CD4-positive, alpha-beta T cell treated with Interleukin-10 for 1 hour (primary cell): Measurements from ENCODE around the gene ATP4B.

Experiments used
- DNase-seq: peaks from one replicate; pipeline ENCODE4 v3.0.0-alpha.2; 2020

Gene ATP4B

DNA sequence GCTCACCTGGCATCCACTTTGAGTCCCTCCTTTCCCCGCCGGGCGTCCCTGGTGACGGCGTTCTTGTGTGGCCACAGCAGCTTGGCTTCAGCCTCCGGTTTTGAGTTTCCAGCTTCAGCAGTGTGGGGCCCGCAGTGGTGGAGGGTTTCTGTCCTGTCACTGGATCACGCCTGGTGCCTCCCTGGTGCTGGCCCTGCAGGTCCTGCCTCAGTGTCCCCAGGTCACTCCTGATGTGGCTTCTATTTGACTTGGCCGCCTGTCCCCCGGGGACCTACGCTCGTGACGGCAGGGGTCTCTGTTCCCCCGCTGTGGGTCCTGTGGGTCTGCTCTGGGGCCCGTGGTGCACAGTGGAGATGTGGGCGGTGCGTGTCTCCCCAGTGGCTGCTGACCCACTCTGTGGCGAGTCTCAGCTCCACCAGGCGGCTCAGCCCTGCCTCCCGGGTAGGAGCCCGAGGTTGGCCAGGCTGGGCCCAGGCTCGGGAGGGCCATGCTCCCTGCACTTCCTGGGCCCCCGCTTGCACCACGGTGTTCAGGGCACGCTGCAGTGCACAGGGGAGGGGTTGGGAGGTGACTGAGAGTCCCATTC lies 1.9 kb downstream of the ATP4B start:
- DNase-seq, result no peak

DNA sequence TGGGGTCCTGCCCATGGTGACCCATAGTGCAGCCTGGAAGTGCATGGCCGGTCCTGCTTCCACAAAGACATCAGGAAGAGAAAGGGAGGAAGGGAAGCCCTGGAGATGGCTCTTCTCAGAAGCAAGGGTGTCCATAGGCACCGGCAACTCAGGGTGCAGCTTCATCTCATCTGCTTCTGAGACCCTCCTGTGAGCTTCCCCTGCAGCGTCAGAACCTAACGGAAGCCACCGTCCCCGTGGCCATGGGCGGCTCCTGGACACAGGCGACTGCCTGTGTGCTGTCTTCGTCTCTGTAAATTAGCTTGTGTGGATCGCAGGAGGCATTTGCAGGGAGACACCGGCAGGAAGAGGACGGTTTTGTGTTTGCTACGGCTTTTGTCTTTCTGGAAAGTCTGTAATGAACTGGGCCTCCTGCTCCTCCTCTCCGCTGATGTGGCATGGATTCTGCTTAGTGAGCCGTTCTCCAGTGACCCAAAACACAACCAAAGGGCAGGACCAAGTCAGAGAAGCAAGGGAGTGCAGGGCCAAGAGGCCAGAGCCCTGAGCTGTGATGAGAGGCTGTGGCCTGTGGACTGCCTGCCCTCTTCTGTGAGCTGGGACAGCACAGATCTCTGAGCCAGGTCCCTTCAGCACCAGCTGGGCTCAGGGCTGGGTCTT lies 2.5 kb downstream of the ATP4B start:
- no peak for DNase-seq

DNA sequence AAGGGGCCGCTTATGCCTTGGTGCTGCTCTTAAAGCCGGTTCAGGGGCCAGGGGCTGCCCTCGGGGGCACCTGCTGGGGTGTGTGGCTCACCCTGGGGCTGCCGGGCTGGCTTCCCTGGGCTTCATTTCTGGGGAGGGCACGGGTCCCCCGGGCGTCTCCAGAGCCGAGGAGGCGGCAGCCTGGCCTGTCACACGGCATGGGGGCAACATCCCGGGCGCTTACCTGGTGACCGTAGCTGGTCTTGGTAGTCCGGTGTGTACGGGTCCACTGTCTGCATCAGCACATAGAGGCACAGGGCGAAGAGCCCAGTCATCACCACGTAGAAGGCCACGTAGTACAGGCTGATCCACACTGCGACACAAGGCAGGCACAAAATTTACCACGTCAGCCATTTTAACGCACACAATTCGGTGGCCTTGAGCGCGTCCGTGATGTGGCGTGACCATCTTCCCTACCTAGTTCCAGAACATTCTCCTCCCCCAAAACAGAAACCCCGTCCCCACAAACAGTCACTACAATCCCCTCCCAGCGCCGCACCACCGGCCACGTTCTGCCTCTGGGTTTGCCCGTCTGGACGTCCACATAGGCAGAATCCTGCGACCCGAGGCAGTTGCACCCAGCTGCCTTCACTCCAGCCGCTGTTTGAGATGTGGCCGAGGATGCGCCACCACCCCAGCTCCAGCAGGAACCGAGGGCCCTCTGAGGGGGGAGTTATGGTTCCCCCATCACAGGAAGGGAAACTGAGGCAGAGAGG lies 3.2 kb downstream of the ATP4B start:
- DNase-seq, result no peak

GRCh38 chr13:113654175-113654560 lies 3.8 kb downstream of the ATP4B start:
- no peak for DNase-seq

DNA sequence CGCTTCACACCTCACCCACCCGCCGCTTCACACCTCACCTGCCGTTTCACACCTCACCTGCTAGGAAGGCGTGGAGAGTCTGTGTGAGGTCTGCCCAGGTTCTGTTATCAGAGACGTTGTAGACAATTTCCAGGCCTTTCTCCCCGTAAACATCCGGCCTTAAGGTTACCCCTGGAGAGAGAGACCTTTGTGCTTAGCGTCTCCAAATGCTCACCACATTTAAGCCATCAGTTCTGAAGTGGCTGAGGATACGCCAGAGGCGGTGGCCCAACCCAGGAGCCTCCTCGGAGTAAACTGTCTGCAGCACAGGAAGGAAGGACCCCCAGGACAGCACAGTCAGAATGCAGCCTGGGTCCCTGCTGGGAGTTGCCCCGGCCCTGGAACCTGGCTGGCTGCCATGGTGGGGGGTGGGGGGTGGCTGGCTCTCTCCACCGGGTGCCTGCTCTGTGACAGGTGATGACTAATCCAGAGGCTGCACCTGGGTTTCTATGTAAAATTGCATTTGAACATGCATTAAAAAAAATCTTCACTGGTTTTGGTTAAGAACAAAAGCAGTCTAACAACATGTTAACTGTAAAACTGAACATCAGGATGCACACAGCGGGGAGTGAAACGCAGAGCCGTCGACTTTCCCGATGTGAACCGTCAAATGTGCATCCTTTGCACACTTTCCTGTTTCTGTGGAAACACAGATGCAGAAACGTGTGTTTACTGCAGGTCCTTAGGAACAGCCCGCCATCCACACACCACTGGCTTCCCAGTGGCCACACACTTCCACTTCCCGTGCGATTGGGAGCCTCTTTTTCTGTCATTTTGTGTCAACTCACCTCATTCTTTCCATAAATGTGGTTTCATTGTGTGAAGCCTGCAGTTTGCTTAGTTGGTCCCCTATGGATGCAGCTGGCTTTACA lies 4.5 kb downstream of the ATP4B start:
- DNase-seq, result peak; percentile 15

DNA sequence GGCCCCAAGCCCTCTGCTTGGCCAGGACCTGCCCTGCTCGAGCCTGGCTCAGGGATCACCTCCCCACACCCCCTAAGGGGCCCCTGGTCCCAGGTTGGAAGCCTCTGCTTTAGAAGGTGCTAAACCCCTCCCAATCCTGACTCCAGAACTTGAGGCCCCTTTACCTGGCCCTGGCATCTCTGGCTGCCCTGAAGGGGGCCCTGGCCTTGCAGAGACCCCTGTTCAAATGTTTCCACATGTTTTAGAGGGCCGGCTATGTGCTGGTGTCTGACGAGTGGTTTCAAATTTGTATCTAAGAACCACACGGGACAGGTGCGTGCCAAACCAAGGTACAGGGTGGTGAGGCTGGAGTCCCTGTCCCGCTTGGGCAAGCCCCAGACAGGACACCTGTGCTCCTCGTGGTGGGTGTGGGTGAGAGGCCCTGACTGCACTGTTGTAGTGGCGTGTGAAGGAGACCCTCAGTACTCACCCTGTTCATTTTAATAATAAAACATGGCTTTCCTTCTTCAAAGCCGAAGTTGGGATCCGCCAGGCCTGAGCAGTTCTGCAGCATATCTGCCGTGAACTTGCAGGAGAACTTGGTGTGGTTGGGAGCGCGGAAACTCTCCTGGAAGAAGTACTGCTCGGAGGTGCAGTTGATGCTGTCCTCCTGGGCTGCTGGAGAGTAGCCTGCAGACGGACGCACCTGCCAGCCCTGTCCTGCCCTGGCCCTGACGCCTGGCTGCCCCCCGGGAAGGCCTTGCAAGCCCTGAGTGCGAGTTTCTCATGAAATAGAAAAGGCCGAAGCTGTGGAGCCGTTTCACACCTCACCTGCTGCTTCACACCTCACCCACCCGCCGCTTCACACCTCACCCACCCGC lies 5.4 kb downstream of the ATP4B start:
- no peak for DNase-seq

DNA sequence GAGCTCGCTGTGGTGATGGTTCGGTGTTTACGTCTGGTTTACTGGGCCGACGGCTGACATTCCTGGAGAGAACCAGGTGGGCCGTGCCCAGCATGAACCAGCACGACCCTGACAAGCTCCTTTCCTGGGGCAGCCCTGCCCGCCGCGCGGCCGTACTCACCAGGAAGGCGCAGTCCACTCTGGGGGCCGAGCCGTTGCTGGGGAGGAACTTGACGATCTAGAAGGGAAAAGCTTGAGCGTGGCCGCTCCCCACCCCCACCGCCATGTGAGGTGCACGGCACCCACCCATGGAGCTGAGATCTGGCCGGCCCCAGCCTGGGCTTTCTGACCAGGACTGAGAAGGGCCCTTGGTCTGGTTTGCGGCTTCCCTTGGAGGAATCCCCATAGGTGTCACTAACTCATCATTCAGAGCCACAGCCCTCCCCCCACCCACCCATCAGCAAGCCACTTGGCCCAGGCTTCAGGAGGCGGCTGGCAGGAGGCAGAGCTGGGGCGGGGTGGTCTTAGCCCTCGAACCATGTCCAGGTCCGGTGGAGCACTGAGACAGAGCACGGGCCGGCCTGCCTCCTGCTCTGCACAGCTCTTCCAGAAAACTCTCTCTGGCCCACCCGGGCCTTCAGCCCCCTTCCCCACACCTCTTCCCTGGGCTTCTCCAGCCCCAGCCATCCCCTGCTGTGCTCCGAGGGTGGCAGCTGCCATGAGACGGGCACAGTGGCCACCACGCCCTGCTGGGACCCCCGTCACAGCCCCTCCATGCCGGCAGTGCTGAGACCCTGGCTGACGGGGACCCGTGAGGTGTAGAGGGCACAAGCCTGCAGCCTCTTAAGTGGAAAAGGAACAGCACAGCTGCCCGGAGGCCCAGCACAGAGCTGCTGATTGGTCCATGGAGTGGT lies 6.2 kb downstream of the ATP4B start:
- DNase-seq, result no peak

- DNase-seq, result no peak
Observed at GRCh38 chr13:113650731-113651148, 7.3 kb downstream of the ATP4B start.

DNA sequence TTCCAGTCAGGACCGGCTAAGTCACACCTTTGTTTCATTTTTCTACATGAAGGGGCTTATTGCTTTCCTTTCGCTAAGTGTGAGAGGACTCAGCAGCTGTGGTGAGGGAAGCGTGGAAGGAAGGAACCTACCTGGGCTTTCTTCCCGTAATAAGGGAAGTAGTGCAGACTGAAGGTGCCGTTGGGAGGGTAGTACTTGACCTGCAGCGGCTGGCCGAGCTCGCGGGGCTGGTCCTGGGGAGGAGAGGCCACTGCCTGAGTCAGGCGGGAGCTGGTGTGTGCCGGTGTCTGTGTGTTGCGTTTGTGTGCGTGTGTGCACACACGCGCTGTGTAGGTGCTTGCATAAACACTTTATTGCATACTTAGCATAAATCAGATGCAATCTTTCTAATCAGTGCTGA lies 7.7 kb downstream of the ATP4B start:
- no peak for DNase-seq

GRCh38 chr13:113649212-113649611 lies 8.8 kb downstream of the ATP4B start:
- no peak for DNase-seq

DNA sequence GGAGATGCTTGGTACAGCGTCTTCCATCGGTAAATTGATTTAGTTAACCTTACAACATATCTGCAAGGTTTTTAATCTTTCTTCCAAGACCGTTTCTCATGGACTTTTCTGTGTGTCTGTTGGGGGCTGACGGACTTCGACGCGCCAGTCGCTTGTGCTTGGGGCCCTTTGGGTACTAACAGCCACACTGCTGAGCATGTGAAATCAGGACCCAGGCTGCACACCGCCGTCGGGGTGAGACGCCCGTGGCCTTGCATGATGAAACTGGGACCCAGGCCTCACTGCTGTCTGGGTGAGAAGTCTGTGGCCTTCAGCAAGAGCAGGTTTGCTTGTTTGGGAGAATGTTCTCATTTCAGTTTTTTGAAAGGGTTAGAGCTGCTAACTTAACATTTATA lies 9.8 kb downstream of the ATP4B start:
- no peak for DNase-seq

- DNase-seq, result no peak
Observed at GRCh38 chr13:113647351-113648215, 10.4 kb downstream of the ATP4B start.

DNA sequence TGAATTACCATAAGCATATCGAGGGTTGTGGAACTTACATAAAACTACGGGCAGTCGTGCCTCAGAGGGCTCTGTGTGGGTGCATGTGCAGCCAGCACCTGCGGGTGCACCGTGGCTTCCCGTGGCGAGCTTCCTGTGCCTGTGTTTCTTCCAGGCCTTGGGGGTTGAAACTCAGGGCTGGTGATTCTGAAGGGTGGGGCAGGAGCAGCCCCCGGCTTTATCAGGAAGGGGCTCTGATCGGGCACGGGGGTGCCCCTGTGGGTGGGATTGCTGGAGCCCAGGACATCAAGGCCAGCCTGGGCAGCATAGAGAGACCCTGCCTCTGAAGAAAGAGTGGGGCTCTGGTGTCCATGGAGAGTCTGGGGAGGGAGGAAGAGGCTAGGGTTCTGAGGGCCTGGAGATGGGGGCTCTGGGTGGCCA lies 11.1 kb downstream of the ATP4B start:
- DNase-seq, result no peak

- no peak for DNase-seq
Observed at GRCh38 chr13:113646376-113646775, 11.6 kb downstream of the ATP4B start.

DNA sequence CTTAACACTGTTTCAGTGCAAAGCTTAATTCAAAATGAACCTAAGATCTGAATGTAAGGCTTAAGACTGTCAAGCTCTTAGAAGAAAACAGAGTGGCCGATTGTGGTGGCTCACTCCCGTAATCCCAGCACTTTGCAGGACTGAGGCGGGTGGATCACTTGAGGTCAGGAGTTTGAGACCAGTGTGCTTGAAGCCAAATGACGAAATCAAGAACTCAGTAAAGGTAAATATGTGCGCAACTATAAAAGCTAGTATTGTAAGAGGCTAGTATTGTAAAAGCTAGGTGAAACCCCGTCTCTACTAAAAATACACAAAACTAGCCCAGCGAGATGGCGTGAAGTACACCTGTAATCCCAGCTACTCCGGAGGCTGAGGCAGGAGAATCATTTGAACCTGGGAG lies 12.7 kb downstream of the ATP4B start:
- no peak for DNase-seq

- DNase-seq, result no peak
Observed at GRCh38 chr13:113644800-113645199, 13.2 kb downstream of the ATP4B start.

DNA sequence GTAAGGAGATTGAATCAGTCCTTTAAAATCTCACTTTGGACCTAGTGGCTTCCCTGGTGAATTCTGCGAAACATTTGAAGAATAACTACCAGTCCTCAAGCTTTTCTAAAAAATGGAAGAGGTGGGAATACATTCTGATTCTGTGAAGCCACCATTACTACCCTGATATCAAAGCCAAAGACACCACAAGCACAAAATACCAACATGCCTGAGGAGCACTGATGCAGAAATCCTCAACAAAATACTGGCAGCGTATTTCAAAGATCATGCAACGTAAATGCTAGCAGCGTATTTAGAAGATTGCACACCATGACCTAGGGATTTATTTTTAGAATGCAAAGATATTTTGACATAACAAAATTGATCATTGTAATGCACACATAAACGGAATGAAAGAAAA lies 14.4 kb downstream of the ATP4B start:
- DNase-seq, result no peak

- DNase-seq, result no peak
Observed at GRCh38 chr13:113642563-113642962, 15.4 kb downstream of the ATP4B start.

DNA sequence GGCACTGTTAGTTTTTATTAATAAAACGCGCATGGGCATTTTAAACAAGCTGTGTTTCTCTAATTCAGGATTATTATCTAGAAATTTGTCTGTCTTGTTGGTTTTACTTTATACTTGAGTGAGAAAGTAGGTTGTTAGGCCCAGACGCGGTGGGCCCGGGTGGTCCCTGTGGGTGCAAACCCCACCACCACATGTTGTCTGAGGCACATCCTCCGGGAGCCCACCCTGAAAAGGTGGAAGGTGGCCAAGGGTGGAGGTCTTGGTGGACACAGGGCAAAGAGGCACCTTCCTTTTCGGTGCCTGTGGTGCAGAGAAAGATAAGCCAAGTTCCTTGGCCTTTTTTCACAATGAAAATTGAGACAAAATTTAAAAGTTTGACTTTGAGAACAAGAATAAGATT lies 16.6 kb downstream of the ATP4B start:
- no peak for DNase-seq

DNA sequence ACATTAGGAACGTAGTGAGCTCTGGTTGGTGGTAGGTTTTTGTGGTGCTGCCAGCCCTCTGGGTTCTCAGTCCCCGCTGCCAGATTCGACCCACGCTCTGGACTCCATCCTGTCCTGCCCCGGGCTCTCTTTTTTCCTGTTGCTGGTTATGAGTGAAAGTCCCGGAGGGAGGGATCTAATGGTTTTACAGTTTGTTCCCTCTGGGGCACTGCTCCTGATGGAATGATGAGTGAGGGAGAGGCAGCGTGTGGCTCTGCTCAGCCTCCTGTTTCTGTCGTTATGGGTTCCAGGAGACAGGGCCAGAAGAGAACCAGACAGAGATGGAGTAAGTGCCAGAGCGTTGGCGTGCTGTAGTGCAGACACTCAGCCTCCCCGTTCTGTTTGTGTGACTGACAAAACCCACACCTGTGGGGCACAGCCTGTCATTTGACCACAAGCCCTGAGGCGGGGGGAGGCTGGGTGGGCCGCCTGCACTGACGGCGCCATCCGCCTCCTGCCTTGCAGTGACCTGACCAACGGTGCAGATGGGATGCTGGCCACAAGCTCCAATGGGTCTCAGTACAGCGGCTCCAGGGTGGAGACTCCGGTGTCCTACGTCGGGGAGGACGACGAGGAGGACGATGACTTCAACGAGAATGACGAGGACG lies 18.3 kb downstream of the ATP4B start:
- DNase-seq, result no peak
